Measurements from ENCODE around the gene KCNQ5. TPM values are rescaled to one million over a fixed set of nuclear protein-coding genes. Genes with fewer than 3 reads are reported as not detected.
"Not testable (repeated sequence)": the region's sequence is repeated elsewhere in the genome, so short reads cannot be mapped to it uniquely, and the experiment has no call there.

KCNQ5 gene
- total RNA-seq, 4 donors from 2014 or later: 0.57 to 4.4 (median 0.97) TPM

GRCh38 chr6:73180076-73180738 lies 558.3 kb downstream of the KCNQ5 start:
- H3K27me3 ChIP-seq: peaks cover 0 to 26% (median 0%) of the 10 kb centered on the region in 4 donors
- no peaks in the 10 kb centered on the region for H3K36me3 ChIP-seq
- H3K27ac ChIP-seq: no peak overlapping the region
- H3K4me1 ChIP-seq: peaks cover 0 to 6% (median 0%) of the 10 kb centered on the region in 3 donors
- intact Hi-C loops (cut with DNase I): loop anchor here (5.0 kb wide), 1 partner anchor 768 kb away; no protein-coding TSS in a partner anchor
- WGBS, 2 donors: 64 to 71% methylated on average over 6 of the region's 6 CpGs
- TF ChIP-seq POLR2A (IDR thresholded peaks at IDR 0.05): no peak
- no peak for TF ChIP-seq CTCF (IDR thresholded peaks at IDR 0.05)
- H3K9me3 ChIP-seq: no peaks in the 10 kb centered on the region
- no peak overlapping the region for H3K4me3 ChIP-seq
- no peak for DNase-seq

- TF ChIP-seq CTCF (IDR thresholded peaks at IDR 0.05) (peak; percentile 70 to 88 (median 76)), POLR2A (IDR thresholded peaks at IDR 0.05) (no peak)
- Histone ChIP-seq H3K4me1 (peaks cover 0 to 6% (median 0%) of the 10 kb centered on the region in 3 donors), H3K27me3 (peaks cover 0 to 21% (median 0%) of the 10 kb centered on the region in 4 donors), H3K36me3 (no peaks in the 10 kb centered on the region), H3K9me3 (no peaks in the 10 kb centered on the region), H3K4me3 (peak overlapping the region in 2 of 4 donors; percentile 16 to 52), H3K27ac (no peak overlapping the region)
- intact Hi-C loops (cut with DNase I): loop anchor here (5.0 kb wide), 1 partner anchor 769 kb away; no protein-coding TSS in a partner anchor
- WGBS, 2 donors: 17 to 21% methylated on average over 7 of the region's 7 CpGs
- DNase-seq: no peak
These were observed 559.1 kb downstream of the KCNQ5 start for GRCh38 chr6:73180763-73181619.

- no peaks in the 10 kb centered on the region for H3K36me3 ChIP-seq
- no peak overlapping the region for H3K27ac ChIP-seq
- peaks cover 0 to 14% (median 0%) of the 10 kb centered on the region in 4 donors for H3K27me3 ChIP-seq
- H3K4me1 ChIP-seq: peaks cover 0 to 6% (median 0%) of the 10 kb centered on the region in 3 donors
- DNase-seq: no peak
- intact Hi-C loops (cut with DNase I): loop anchor here (5.0 kb wide), 1 partner anchor 770 kb away; no protein-coding TSS in a partner anchor
- no peak overlapping the region for H3K4me3 ChIP-seq
- no peaks in the 10 kb centered on the region for H3K9me3 ChIP-seq
- TF ChIP-seq POLR2A (IDR thresholded peaks at IDR 0.05): no peak
- TF ChIP-seq CTCF (IDR thresholded peaks at IDR 0.05): no peak
- 84 to 86% methylated on average over 2 of the region's 2 CpGs for WGBS, 2 donors
These were observed 560.2 kb downstream of the KCNQ5 start for GRCh38 chr6:73182021-73182607.

GRCh38 chr6:73193302-73193701 lies 571.4 kb downstream of the KCNQ5 start:
- intact Hi-C loops (cut with DNase I); H3K27ac ChIP-seq; H3K4me3 ChIP-seq; H3K4me1 ChIP-seq; H3K9me3 ChIP-seq; H3K36me3 ChIP-seq; DNase-seq; H3K27me3 ChIP-seq: not testable (repeated sequence)
- WGBS, 2 donors: 95 to 99% methylated on average over 3 to 4 of the region's 4 CpGs

- H3K4me1 ChIP-seq: no peaks in the 10 kb centered on the region
- intact Hi-C loops (cut with DNase I): no loop called here
- no peak overlapping the region for H3K4me3 ChIP-seq
- H3K27me3 ChIP-seq: no peaks in the 10 kb centered on the region
- TF ChIP-seq POLR2A (IDR thresholded peaks at IDR 0.05): no peak
- no peak for TF ChIP-seq CTCF (IDR thresholded peaks at IDR 0.05)
- 91 to 92% methylated on average over 4 to 6 of the region's 7 CpGs for WGBS, 2 donors
- no peaks in the 10 kb centered on the region for H3K9me3 ChIP-seq
- no peaks in the 10 kb centered on the region for H3K36me3 ChIP-seq
- DNase-seq: no peak
- H3K27ac ChIP-seq: no peak overlapping the region
These were observed 572.9 kb downstream of the KCNQ5 start for GRCh38 chr6:73194744-73195143.
